Stimulated activated CD8-positive, alpha-beta memory T cell treated with anti-CD3 and anti-CD28 coated beads, Interleukin-4, amount 100 ng/mL, for 48 hours (primary cell): Measurements from ENCODE around the gene CYLD.

Experiments
- DNase-seq: peaks from one replicate; pipeline ENCODE4 v3.0.0-alpha.2; 2020

Gene CYLD

DNA sequence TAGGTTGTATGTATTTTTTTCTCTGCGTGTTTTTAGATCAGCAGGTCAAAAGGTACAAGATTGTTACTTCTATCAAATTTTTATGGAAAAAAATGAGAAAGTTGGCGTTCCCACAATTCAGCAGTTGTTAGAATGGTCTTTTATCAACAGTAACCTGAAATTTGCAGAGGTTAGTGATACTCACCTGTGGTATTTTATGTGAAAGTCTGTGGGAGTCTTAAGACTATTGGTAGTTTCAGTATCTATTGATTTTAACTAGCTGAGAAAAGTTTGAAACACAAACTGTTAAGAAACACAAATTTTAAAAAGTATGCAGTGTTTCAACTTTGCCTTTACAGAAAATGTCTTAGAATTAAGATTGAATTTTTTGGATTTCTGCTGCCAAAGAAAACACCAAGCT, 49.6 kb downstream of the CYLD start:
- DNase-seq = no peak

- no peak for DNase-seq
Observed at GRCh38 chr16:50796829-50797228, 54.9 kb downstream of the CYLD start.

GRCh38 chr16:50797456-50797855, 55.6 kb downstream of the CYLD start:
- no peak for DNase-seq

- no peak for DNase-seq
Observed at GRCh38 chr16:50800074-50800473, 58.2 kb downstream of the CYLD start.

GRCh38 chr16:50801036-50801435, 59.1 kb downstream of the CYLD start:
- DNase-seq = no peak

- DNase-seq = no peak
Observed at GRCh38 chr16:50802000-50802399, 60.1 kb downstream of the CYLD start.

DNA sequence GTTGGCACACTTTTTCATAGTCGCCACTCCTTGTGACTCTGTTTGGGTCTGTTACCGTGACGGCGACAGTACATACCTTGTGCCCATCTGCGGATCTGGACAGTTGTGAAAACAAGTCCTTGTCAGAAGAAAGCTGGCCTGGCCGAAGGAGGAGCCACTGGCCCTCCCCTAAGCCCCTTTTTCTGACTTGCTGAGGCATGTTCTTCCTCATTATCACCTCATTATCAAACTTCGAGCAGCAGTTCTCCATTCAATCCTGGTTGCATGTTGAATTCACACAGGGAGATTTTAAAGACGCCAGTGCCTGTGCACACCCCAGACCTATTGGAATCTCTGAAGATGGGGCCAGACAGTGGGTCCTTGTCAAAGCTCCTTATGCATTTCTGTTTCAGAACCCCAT, 61.1 kb downstream of the CYLD start:
- no peak for DNase-seq

DNA sequence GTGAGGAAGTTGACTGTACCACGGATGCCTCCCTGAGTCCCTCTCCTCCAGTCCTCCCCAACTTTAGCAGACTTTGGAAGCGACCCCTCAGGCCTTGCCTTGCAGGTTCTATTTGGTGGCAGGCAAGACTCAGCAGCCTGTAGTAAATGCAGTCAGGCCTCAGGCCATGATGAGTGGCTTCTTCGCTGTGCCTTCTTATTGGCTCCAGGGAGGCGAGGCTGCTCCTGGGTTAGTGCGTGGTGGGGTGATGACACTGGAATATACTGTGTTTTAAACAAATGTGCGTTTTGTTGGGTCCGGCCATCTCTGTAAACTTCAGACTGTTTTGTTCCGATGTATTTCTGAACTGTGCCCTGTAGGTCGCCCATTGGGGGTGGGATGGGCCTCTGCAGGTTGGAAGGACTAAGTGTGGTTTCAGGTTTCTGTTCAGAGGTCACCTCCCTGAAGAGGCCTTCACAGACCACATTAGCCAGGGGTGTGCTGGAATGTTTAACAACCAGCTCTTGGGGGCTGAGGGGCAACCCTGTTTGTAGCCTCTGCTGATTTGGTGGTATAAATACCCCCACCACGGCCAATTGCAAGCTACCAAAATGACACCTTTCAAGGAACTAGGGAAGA, 62.5 kb downstream of the CYLD start:
- no peak for DNase-seq

- DNase-seq = peak; percentile 90
Observed at GRCh38 chr16:50806099-50807062, 64.5 kb downstream of the CYLD start.

GRCh38 chr16:50808929-50809538, 67.1 kb downstream of the CYLD start:
- no peak for DNase-seq

DNA sequence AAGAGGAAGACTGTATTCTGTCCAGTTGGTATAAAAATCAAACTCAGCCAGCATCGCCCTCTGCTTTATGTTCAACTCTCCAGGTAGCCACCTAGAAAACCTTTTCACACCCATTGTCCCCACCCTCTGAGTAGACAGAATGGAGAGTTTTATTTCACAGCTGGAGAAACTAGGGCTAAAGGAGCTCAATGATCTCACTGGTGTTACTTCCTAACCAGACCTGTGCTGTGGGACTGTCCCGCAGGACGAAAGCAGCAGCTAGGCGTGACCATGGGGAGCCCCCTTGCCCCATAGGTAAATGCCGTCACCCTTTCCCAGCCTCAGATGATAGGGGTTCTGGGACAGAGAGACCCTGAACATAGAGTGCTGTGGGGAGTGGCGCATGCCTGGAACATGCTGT, 67.7 kb downstream of the CYLD start:
- no peak for DNase-seq

DNA sequence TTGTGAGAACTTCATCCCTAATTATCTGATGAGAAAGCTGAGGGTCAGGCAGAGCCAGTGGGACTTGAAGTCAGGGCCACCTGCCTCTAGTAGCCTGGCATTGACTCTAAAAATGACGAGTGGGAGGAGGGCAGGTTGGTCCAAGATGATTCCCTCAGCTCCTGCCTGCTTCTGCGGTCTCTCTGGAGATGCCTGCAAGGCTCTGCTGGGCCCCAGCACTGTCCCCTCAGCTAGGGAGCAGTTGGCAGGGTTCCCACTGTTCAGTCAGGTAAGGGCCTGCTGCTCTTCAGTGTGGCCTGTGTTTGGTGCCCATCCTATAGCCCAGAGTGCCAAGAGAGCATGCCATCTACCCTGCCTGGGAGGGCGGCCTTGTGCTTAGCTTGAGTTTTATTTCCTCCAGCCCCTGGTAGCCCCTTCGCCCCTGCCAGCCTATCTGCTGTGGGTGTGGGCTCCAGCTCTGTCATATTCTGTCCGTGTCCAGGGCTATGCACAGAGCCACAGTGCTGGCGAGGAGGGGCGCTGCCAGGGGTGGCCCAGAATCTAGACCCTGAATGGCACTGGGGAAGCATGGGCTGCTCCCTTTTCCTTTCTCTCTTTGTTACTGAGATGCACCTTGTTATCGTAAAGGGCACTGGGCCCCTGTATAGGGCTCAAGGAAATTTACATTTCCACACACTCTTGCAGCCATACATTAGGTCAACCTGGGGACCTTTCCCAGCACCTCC, 68.5 kb downstream of the CYLD start:
- no peak for DNase-seq

DNA sequence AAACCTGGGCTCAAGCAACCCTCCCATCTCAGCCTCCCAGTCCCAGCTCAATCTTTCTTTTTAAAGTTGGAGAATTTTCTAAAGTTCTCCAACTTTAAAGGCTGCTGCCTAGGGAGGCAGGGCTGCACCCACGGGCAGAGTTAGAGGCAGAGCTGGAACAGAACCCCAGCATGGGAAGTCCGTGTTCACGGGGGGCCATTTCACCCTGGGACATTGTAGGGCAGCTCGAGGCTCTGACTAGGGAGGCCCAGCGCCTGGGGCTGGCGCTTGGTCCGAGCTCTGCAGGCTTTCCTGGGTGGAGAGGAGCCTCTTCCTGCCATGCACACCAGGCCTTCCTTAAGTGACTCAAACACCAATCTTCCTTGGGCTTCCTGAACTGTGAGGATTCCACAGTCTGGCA, 70.2 kb downstream of the CYLD start:
- DNase-seq = no peak

DNA sequence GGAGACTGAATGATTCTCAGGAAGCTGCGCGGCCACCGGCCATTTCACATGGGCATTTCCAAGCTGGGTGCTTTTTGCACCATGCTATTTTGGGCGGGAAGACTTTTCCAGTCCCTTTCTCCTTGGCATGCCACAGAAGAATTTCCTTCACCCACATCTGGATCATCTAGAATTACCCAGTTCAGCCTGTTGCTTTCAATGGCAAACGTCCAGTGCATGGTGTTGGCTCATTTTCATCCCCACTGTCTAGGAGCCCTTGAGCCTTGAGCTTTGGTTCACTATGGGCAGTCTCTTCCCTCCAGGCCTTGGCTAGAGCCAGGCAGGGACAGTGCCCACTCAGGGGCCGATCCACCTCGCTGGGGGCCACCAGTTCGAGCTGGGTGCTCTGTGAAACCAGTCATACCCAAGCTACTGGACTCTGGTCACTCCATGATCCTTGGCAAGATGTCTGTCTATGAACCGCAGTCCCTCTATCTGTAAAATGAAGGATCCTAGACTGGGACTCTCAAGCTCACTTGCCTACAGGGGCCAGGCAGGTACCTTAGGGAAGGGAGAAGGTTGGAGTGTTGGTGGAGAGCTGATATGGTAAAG, 71.1 kb downstream of the CYLD start:
- no peak for DNase-seq

DNA sequence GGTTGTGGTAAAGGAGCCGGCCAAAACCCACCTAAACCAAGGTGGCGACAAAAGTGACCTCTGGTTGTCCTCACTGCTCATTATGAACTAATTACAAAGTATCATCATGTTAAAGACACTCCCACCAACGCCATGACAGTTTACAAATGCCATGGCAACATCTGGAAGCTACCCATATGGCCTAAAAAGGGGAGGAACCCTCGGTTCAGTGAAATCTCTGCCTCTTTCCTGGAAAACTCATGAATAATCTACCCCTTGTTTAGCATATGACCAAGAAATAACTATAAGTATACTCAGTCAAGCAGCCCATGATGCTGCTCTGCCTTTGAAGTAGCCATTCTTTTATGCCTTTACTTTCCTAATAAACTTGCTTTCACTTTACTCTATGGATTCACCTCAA, 72.2 kb downstream of the CYLD start:
- no peak for DNase-seq

- no peak for DNase-seq
Observed at GRCh38 chr16:50814541-50814940, 72.7 kb downstream of the CYLD start.

DNA sequence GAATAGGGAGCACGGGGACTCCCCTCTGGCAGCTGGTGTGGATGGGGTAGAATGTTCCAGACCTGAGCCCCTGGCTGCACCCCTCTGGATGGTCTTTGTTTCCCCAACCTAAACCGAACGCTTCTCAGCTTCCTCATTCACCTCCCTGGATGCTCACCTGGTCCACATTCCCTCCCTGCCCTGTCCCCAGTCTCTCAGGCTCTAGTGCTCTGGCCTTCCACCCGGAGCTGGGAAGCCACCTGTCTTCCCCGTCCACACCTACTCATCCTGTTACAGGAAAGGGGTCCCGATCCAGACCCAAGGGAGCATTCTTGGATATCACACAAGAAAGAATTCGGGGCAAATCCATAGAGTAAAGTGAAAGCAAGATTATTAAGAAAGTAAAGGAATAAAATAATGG, 73.5 kb downstream of the CYLD start:
- no peak for DNase-seq

DNA sequence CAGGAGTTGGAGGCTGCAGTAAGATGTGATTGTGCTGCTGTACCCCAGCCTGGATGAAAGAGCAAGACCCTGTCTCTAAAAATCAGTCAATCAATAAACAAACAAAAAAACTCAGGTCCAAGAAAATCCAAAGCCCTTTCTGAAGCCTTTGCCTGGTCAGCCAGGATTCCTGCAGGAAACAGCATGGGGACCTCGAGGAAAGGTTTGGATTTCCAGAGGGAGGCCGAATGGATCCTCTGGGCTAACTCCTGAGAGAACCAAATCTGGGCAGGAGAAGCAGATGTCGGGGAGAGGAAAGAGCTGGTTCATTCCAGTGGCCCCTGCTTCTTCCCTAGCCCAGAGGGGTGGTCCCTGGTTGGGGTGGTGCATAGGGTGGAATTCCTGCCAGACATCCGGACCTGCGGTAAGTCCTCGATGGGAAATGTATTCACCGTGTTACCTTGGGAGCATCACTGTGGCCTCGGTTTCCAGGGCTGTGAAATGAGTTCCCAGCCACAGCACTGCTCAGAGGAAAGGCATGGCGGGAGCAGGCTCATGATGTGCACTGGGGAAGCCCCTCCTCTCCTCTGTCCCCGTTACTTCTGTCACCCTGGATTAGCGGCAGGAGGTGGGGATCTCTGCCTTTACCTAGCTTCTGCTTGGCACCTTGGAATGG, 75.1 kb downstream of the CYLD start:
- no peak for DNase-seq

- DNase-seq = no peak
Observed at GRCh38 chr16:50818380-50818779, 76.5 kb downstream of the CYLD start.

- no peak for DNase-seq
Observed at GRCh38 chr16:50819706-50820105, 77.8 kb downstream of the CYLD start.

DNA sequence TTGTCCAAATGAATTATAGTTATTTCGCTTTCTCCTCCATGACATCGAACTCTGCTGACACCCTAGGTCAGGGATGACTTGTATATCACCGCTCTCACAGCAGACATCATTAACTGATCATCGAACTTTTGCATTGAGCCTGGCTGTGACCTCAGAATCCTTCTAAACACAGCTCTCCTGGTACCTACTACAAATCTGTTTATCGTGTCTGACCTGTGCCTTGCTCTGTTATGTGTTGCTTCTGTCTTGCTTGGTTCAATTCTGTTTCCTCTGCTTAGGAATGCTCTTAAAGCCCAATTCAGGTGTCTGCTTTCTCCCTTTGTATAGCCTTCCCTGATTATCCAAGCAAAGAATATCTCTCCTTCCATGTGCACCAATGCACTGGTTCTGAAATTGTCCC, 78.3 kb downstream of the CYLD start:
- DNase-seq = no peak

DNA sequence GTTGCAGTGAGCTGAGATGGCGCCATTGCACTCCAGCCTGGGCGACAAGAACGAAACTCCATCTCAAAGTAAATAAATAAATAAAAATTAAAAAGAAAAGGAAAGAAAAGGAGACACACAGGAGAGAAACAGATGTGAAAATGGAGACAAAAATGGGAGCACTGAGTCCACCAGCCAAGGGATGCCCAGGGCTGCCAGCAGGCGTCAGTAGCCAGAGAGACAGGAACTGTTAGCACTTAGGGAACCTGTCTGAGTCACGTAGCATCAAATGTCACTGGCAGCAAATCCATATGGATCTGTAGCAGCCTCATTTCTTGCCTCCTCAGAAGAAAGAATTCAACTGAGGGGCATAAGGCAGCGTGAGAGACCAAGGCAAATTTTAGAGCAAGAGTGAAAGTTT, 79.7 kb downstream of the CYLD start:
- DNase-seq = no peak
